Osteocyte (in vitro differentiated cells): ENCODE data around the gene CLK2. TPM values are rescaled to one million over a fixed set of nuclear protein-coding genes. Genes with fewer than 3 reads are reported as not detected.
A peak's percentile ranks its signal among the peaks of the same experiment; 100 is the strongest.

Source experiments
- DNase-seq: peaks from one replicate; pipeline ENCODE4 v3.0.0; 2021; ENCODE audit warnings: mixed read lengths; ENCODE audit not compliant: unreplicated experiment; ENCODE audit errors: extremely low spot score
- H3K27ac Mint-ChIP-seq: one replicate; pipeline ENCODE4 v1.8.0; 2021; ENCODE audit warnings: mild to moderate bottlenecking, mixed read lengths; ENCODE audit not compliant: unreplicated experiment
- H3K27me3 Mint-ChIP-seq: one replicate; pipeline ENCODE4 v1.8.0; 2021; ENCODE audit warnings: mixed read lengths; ENCODE audit not compliant: unreplicated experiment
- H3K36me3 Mint-ChIP-seq: one replicate; pipeline ENCODE4 v1.8.0; 2021; ENCODE audit warnings: mixed read lengths; ENCODE audit not compliant: unreplicated experiment
- H3K4me1 Mint-ChIP-seq: one replicate; pipeline ENCODE4 v1.8.0; 2021; ENCODE audit warnings: mixed read lengths; ENCODE audit not compliant: unreplicated experiment
- H3K4me3 Mint-ChIP-seq: one replicate; pipeline ENCODE4 v1.8.0; 2021; ENCODE audit warnings: mild to moderate bottlenecking, moderate library complexity, mixed read lengths; ENCODE audit not compliant: unreplicated experiment
- H3K9me3 Mint-ChIP-seq: one replicate; pipeline ENCODE4 v1.8.0; 2021; ENCODE audit warnings: mixed read lengths; ENCODE audit not compliant: unreplicated experiment
- total RNA-seq: library from RNA; stranded (reverse); gene quantifications from 2 replicates; pipeline ENCODE4 v1.2.1, GENCODE V29; 2021
- TF ChIP-seq, protein P1 (sequence below): fragments of 200-600 bp; sonication (generic); IDR thresholded peaks from 2 replicates; pipeline ENCODE4 v1.5.0; 2021; ENCODE audit warnings: antibody characterized with exemption, mild to moderate bottlenecking, moderate library complexity

The CLK2 gene
- total RNA-seq, 1 donor from 2014 or later: 63.5 TPM

DNA sequence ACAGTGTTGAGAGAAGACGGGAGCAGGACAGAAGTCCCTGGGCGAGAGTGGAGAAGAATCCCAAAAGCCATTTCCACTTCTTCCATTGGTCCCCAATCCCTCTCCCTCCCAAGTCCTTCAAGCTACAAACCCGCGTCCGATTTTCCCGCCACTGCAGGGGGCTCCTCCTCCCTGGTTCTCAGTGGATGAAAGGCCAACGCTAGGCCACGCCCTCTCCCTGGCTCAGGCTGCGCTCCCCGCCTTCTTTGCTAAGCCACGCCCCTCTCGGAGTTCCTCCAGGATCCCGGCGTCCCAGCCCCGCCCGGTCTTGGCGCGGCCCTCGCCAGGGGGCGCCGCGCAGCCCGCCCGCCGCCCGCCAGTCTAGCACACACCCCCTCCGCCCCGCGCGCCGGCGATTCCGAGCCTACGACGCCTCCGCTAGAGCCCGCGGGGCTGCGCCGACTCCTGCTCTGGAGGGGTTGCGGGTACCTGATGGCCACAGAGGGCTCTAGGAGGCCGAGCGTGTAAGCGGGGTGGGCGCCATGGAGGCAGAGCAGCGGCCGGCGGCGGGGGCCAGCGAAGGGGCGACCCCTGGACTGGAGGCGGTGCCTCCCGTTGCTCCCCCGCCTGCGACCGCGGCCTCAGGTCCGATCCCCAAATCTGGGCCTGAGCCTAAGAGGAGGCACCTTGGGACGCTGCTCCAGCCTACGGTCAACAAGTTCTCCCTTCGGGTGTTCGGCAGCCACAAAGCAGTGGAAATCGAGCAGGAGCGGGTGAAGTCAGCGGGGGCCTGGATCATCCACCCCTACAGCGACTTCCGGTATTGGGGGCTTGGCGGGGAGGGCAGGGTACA, 4.0 kb upstream of the CLK2 start, which contains the start of gene HCN3:
Gene HCN3 (plus strand): TSS at position 394 of the 832 bp plus-strand sequence. CDS start 128 bp downstream, at position 522.
- Mint-ChIP-seq H3K4me1 (peaks cover 20% of the 10 kb centered on the region), H3K36me3 (no peaks in the 10 kb centered on the region), H3K27ac (no peak within 1 kb of the TSS), H3K27me3 (no peaks in the 10 kb centered on the region), H3K4me3 (peak within 1 kb of the TSS; percentile 76), H3K9me3 (no peaks in the 10 kb centered on the region)
- peak; percentile 99 for DNase-seq
- TF ChIP-seq, protein P1, sequence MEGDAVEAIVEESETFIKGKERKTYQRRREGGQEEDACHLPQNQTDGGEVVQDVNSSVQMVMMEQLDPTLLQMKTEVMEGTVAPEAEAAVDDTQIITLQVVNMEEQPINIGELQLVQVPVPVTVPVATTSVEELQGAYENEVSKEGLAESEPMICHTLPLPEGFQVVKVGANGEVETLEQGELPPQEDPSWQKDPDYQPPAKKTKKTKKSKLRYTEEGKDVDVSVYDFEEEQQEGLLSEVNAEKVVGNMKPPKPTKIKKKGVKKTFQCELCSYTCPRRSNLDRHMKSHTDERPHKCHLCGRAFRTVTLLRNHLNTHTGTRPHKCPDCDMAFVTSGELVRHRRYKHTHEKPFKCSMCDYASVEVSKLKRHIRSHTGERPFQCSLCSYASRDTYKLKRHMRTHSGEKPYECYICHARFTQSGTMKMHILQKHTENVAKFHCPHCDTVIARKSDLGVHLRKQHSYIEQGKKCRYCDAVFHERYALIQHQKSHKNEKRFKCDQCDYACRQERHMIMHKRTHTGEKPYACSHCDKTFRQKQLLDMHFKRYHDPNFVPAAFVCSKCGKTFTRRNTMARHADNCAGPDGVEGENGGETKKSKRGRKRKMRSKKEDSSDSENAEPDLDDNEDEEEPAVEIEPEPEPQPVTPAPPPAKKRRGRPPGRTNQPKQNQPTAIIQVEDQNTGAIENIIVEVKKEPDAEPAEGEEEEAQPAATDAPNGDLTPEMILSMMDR: peak; percentile 89

DNA sequence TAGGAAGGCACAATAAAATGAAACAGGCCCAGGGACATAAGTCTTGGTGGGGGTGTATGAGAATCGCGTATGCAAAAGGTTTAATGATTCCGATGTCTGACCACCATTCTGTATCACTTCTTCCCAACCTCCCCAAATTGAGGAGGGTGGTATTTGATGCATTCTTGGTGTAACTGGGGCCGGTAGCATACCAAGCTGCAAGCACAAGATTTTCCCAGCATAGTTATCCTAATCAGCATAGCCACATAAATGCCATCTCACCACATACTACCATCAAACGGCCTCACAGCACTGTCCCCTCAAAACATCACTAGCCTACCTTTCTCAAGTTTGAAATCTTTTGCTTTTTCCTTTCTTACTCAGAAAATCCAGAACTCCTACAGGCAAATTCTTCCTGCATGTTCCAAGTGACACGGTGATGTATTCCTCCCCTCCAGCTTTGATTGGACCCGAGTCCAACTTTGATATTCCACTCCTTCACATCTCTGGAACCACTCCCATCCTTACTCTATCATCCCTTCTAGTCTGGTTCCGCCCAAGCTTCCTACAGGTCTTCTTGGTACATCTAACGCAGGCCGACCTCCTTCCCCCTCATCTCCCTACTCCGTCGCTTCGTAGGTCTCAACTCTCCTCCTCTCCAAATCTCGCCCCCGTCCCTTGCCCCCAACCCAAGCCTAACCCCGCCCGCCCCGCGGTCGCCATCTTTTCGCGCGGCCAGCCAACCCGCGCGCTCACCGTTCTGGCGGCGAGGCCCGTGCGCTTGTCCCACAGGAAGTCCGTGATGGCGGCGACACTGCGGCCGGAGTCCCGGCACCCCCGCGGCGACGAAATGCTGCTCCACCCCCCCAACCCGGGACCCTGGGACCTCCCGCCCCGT, 600 bp downstream of the CLK2 start:
- peak overlapping the region; percentile 92 for H3K4me3 Mint-ChIP-seq
- peaks cover 25% of the 10 kb centered on the region for H3K4me1 Mint-ChIP-seq
- DNase-seq: peak; percentile 86
- no peaks in the 10 kb centered on the region for H3K9me3 Mint-ChIP-seq
- TF ChIP-seq, protein P1: no peak
- peaks cover 16% of the 10 kb centered on the region for H3K36me3 Mint-ChIP-seq
- H3K27ac Mint-ChIP-seq: peak overlapping the region; percentile 83
- H3K27me3 Mint-ChIP-seq: no peaks in the 10 kb centered on the region

DNA sequence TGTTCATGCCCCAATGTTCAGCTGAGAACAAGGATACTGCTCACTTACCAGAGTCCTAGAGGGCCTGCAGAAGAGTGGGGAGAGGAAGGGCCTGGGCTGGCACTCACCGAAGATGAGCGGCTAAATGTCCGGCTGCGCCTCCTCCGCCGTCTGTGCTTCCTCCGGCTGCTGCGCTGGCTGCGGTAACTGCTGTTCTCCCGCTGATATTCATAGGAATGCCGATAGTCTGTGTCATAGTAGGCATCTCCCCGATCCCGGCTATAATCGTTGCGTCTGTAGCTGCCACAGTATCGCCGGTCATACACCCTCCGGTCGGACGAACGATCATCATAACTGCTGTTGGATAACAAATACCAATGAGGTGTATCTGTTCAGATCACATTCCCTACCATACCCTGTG, 3.9 kb downstream of the CLK2 start:
- no peaks in the 10 kb centered on the region for H3K9me3 Mint-ChIP-seq
- TF ChIP-seq, protein P1: no peak
- peaks cover 37% of the 10 kb centered on the region for H3K36me3 Mint-ChIP-seq
- H3K4me3 Mint-ChIP-seq: no peak overlapping the region
- H3K4me1 Mint-ChIP-seq: peaks cover 23% of the 10 kb centered on the region
- no peaks in the 10 kb centered on the region for H3K27me3 Mint-ChIP-seq
- DNase-seq: no peak
- H3K27ac Mint-ChIP-seq: no peak overlapping the region

DNA sequence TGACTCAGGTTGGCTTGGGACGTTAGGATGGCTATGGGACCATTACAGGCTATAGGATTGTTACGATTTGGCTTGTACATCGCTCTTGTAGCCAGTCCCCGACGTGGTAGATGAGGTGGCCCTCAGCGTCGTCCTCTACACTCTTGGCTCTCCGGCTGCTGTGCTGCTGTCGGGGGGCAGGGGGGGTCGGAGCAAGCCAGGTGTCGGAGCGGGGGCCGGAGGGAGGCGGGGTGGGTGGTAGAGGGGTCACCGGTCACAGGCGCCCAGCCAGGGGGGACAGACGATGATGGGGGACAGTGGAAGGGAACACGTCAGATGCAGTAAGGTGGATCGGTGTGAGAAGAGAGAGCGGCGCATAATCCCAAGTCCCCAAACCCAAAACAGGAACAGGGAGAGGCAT, 4.7 kb downstream of the CLK2 start:
- TF ChIP-seq, protein P1: no peak
- Mint-ChIP-seq H3K27me3 (no peaks in the 10 kb centered on the region), H3K27ac (no peak overlapping the region), H3K4me3 (no peak overlapping the region), H3K9me3 (no peaks in the 10 kb centered on the region), H3K4me1 (peaks cover 19% of the 10 kb centered on the region), H3K36me3 (peaks cover 43% of the 10 kb centered on the region)
- no peak for DNase-seq

DNA sequence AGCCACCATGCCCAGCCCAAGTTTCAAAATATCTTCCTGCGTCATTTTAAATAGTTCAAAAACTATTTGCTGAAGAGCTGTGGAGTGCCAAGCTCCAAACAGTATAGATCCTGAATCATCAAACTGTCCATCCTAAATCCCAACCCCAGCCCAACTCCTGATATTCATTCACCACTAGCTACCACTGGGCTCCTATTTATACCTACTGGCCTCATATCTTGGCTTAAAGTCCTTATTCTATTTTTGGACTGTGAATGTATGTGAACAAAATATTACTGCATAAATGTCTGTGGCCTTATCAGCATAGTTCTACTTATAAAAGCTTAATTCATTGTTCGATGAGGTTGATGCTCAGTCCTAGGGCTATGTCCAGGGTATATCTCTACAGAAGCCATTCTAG, 5.9 kb downstream of the CLK2 start:
- Mint-ChIP-seq H3K36me3 (peaks cover 49% of the 10 kb centered on the region), H3K27ac (no peak overlapping the region)

More for the DNA sequence above, 5.9 kb downstream of the CLK2 start:
- Mint-ChIP-seq H3K4me1 (peaks cover 15% of the 10 kb centered on the region), H3K27me3 (no peaks in the 10 kb centered on the region), H3K4me3 (no peak overlapping the region), H3K9me3 (no peaks in the 10 kb centered on the region)
- no peak for DNase-seq
- TF ChIP-seq, protein P1: no peak
